ENCODE measurements around the gene GRIP1.

GRIP1 gene

GRCh38 chr12:66555113-66555512 is 123.8 kb downstream of the GRIP1 start:
- in situ Hi-C loops (cut with MboI; ENCODE audit: low pct_unique_long_range_greater_than_20kb, low sequenced_read_pairs), result no loop called here
- no peak for DNase-seq

- DNase-seq, result no peak
- in situ Hi-C loops (cut with MboI; ENCODE audit: low pct_unique_long_range_greater_than_20kb, low sequenced_read_pairs), result no loop called here
These were observed 126.2 kb downstream of the GRIP1 start for GRCh38 chr12:66552716-66553115.

- in situ Hi-C loops (cut with MboI; ENCODE audit: low pct_unique_long_range_greater_than_20kb, low sequenced_read_pairs), result no loop called here
- no peak for DNase-seq
These were observed 128.2 kb downstream of the GRIP1 start for GRCh38 chr12:66550626-66551025.

- in situ Hi-C loops (cut with MboI; ENCODE audit: low pct_unique_long_range_greater_than_20kb, low sequenced_read_pairs), result no loop called here
- DNase-seq, result no peak
These were observed 129.9 kb downstream of the GRIP1 start for GRCh38 chr12:66549050-66549389.

- in situ Hi-C loops (cut with MboI; ENCODE audit: low pct_unique_long_range_greater_than_20kb, low sequenced_read_pairs), result no loop called here
These were observed 130.4 kb downstream of the GRIP1 start for GRCh38 chr12:66548338-66549049.

GRCh38 chr12:66541426-66541825 is 137.4 kb downstream of the GRIP1 start:
- DNase-seq, result no peak
- in situ Hi-C loops (cut with MboI; ENCODE audit: low pct_unique_long_range_greater_than_20kb, low sequenced_read_pairs), result no loop called here

More at GRCh38 chr12:66548338-66549049, 130.4 kb downstream of the GRIP1 start:
- DNase-seq, result no peak

- no peak for DNase-seq
- in situ Hi-C loops (cut with MboI; ENCODE audit: low pct_unique_long_range_greater_than_20kb, low sequenced_read_pairs), result no loop called here
These were observed 139.4 kb downstream of the GRIP1 start for GRCh38 chr12:66539431-66539830.

- in situ Hi-C loops (cut with MboI; ENCODE audit: low pct_unique_long_range_greater_than_20kb, low sequenced_read_pairs), result no loop called here
- no peak for DNase-seq
These were observed 139.9 kb downstream of the GRIP1 start for GRCh38 chr12:66538970-66539369.

- in situ Hi-C loops (cut with MboI; ENCODE audit: low pct_unique_long_range_greater_than_20kb, low sequenced_read_pairs), result no loop called here
- DNase-seq, result no peak
These were observed 141.0 kb downstream of the GRIP1 start for GRCh38 chr12:66537876-66538275.

- no peak for DNase-seq
- in situ Hi-C loops (cut with MboI; ENCODE audit: low pct_unique_long_range_greater_than_20kb, low sequenced_read_pairs), result no loop called here
These were observed 145.1 kb downstream of the GRIP1 start for GRCh38 chr12:66533767-66534166.

- DNase-seq, result no peak
- in situ Hi-C loops (cut with MboI; ENCODE audit: low pct_unique_long_range_greater_than_20kb, low sequenced_read_pairs), result no loop called here
These were observed 147.1 kb downstream of the GRIP1 start for GRCh38 chr12:66531766-66532165.

- no peak for DNase-seq
- in situ Hi-C loops (cut with MboI; ENCODE audit: low pct_unique_long_range_greater_than_20kb, low sequenced_read_pairs), result no loop called here
These were observed 148.9 kb downstream of the GRIP1 start for GRCh38 chr12:66529934-66530333.

- in situ Hi-C loops (cut with MboI; ENCODE audit: low pct_unique_long_range_greater_than_20kb, low sequenced_read_pairs), result no loop called here
- DNase-seq, result no peak
These were observed 162.3 kb downstream of the GRIP1 start for GRCh38 chr12:66516561-66516960.

GRCh38 chr12:66516133-66516532 is 162.7 kb downstream of the GRIP1 start:
- in situ Hi-C loops (cut with MboI; ENCODE audit: low pct_unique_long_range_greater_than_20kb, low sequenced_read_pairs), result no loop called here
- DNase-seq, result no peak

- DNase-seq, result no peak
- in situ Hi-C loops (cut with MboI; ENCODE audit: low pct_unique_long_range_greater_than_20kb, low sequenced_read_pairs), result no loop called here
These were observed 164.3 kb downstream of the GRIP1 start for GRCh38 chr12:66514581-66514980.

- in situ Hi-C loops (cut with MboI; ENCODE audit: low pct_unique_long_range_greater_than_20kb, low sequenced_read_pairs), result no loop called here
- no peak for DNase-seq
These were observed 170.9 kb downstream of the GRIP1 start for GRCh38 chr12:66508025-66508424.

- DNase-seq, result no peak
- in situ Hi-C loops (cut with MboI; ENCODE audit: low pct_unique_long_range_greater_than_20kb, low sequenced_read_pairs), result no loop called here
These were observed 175.1 kb downstream of the GRIP1 start for GRCh38 chr12:66503746-66504145.

- in situ Hi-C loops (cut with MboI; ENCODE audit: low pct_unique_long_range_greater_than_20kb, low sequenced_read_pairs), result no loop called here
- DNase-seq, result no peak
These were observed 176.0 kb downstream of the GRIP1 start for GRCh38 chr12:66502911-66503310.

GRCh38 chr12:66500841-66501240 is 178.0 kb downstream of the GRIP1 start:
- in situ Hi-C loops (cut with MboI; ENCODE audit: low pct_unique_long_range_greater_than_20kb, low sequenced_read_pairs), result no loop called here
- DNase-seq, result no peak

- DNase-seq, result no peak
- in situ Hi-C loops (cut with MboI; ENCODE audit: low pct_unique_long_range_greater_than_20kb, low sequenced_read_pairs), result no loop called here
These were observed 178.8 kb downstream of the GRIP1 start for GRCh38 chr12:66500091-66500490.

- no peak for DNase-seq
- in situ Hi-C loops (cut with MboI; ENCODE audit: low pct_unique_long_range_greater_than_20kb, low sequenced_read_pairs), result no loop called here
These were observed 179.9 kb downstream of the GRIP1 start for GRCh38 chr12:66499000-66499399.

Data from KBM-7 (cell line).